Epithelial cell of proximal tubule (primary cell): Measurements from ENCODE around the gene ZNF865. TPM values are rescaled to one million over a fixed set of nuclear protein-coding genes. Genes with fewer than 3 reads are reported as not detected.

Experiments
- DNase-seq: peaks from one replicate; pipeline ENCODE4 v3.0.0-alpha.2; 2011; ENCODE audit warnings: low read depth
- H3K4me3 ChIP-seq: 2 replicates; pipeline ENCODE4 v1.5.1; 2011; ENCODE audit warnings: low read depth, mild to moderate bottlenecking, low read length
- total RNA-seq: library from RNA; depleted of rRNA; stranded (reverse); fragments of >200 nt; gene quantifications from 2 replicates; pipeline ENCODE4 v1.2.3, GENCODE V29; 2015
- TF ChIP-seq, protein P1 (sequence below): conservative IDR thresholded peaks from 2 replicates; pipeline ENCODE4 v1.5.1; 2012; ENCODE audit warnings: low read depth, mild to moderate bottlenecking, low read length

Gene ZNF865
- total RNA-seq, 1 donor from 2014 or later = 6.2 TPM

DNA sequence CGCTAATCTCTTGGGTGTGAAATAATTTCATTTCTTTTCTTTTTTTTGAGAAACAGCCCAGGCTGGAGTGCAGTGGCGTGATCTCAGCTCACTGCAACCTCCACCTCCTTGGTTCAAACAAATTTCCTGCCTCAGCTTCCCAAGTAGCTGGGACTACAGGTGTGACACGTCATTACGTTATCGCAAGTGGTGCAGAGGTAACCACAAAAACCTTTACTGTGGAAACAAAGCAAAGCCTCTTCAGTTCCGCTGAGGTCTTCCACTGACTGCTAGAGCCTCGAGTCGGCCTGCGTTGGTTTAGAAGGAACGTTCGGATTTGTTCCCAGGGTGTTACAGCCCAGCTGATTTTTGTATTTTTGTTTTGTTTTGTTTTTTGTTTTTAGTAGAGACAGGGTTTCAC is 20.9 kb downstream of the ZNF865 start:
- TF ChIP-seq, protein P1, sequence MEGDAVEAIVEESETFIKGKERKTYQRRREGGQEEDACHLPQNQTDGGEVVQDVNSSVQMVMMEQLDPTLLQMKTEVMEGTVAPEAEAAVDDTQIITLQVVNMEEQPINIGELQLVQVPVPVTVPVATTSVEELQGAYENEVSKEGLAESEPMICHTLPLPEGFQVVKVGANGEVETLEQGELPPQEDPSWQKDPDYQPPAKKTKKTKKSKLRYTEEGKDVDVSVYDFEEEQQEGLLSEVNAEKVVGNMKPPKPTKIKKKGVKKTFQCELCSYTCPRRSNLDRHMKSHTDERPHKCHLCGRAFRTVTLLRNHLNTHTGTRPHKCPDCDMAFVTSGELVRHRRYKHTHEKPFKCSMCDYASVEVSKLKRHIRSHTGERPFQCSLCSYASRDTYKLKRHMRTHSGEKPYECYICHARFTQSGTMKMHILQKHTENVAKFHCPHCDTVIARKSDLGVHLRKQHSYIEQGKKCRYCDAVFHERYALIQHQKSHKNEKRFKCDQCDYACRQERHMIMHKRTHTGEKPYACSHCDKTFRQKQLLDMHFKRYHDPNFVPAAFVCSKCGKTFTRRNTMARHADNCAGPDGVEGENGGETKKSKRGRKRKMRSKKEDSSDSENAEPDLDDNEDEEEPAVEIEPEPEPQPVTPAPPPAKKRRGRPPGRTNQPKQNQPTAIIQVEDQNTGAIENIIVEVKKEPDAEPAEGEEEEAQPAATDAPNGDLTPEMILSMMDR = no peak
- no peak overlapping the region for H3K4me3 ChIP-seq
- no peak for DNase-seq

DNA sequence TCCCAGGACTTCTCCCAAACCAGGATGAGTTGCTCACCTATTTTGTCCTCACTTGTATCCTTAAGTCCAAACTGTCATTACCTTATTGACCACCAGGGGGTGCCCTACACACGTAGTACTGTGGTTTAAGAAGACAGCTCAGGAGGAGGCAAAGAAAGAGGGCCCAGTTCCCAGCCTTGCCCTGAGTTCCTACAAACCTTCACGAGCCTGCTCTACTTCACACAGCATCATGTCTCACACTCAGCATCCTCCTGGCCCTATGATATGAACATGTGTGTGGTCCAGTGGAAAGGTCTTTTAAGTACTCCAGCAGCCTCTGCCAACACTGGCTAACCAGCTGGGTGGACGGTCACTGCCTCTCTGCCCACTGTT is 27.0 kb downstream of the ZNF865 start:
- peak; percentile 79 for DNase-seq
- H3K4me3 ChIP-seq = no peak overlapping the region
- TF ChIP-seq, protein P1 = peak; percentile 88

DNA sequence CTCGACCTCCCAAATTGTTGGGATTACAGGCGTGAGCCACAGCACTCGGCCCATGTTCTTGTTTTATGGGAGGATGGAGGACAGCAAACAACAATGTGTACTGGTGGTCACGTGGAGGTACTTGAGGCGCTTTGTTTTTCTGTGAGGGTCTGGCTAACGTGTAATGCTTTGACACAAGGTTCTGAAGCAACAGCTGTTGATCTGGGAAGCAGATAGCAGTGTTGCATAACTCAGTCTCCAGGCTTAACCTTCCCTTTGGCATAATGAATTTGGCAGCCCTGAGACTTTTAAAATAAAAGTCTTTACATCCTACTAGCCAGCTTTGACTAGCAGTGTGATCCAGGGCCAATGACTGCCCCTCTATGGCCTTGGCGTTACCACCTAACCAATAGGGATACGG is 28.4 kb downstream of the ZNF865 start:
- H3K4me3 ChIP-seq = no peak overlapping the region
- no peak for DNase-seq
- TF ChIP-seq, protein P1 = no peak

DNA sequence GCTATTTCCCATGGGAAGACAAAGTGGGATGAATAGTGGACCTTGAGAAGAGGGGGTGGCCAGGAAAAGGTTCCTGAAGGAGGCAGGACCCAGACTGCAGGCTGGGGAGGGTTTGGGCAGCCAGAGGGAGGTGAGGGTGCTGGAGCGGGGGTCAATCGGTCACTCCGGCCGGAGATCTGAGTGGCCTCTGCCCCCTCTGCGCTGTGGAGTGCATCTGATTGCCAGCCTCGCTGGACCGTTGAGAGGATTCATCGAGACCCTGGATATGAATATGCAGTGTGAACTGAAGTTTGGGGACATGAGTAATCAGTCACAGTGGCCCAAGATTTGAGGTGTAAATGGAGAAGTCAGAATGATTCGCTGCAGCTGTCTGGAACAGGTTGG is 29.9 kb downstream of the ZNF865 start:
- no peak for DNase-seq
- TF ChIP-seq, protein P1 = no peak

DNA sequence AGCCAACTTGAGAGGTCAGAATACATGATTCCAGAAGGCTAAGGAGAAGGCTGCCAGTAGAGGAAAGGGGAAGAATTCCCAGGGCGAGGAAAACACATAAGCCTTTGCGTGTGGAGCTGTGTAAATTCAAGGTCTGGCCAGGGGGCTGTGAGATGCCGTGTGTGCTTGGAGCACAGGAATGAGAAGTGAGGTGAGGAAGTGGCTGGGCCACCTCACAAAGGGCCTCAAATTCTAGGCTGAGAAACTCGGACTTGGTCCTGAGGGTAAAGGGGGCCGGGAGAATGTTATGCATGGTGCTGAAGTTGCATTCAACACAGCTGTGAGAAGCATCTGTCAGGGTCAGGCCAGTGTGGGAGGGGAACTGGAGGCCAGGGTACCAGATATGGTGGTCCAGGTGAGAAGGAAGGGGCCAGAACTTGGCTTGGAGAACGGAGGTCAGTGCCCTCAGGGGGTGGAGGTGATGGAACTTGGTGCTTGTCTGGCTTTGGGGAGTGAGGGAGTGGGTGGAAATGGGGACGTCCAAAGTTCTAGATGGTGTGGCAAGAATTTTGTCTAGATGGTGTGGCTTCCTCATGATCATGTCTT is 30.5 kb downstream of the ZNF865 start:
- TF ChIP-seq, protein P1 = no peak
- H3K4me3 ChIP-seq = peak overlapping the region; percentile 88
- no peak for DNase-seq

More for the DNA sequence above, 29.9 kb downstream of the ZNF865 start:
- peak overlapping the region; percentile 88 for H3K4me3 ChIP-seq

DNA sequence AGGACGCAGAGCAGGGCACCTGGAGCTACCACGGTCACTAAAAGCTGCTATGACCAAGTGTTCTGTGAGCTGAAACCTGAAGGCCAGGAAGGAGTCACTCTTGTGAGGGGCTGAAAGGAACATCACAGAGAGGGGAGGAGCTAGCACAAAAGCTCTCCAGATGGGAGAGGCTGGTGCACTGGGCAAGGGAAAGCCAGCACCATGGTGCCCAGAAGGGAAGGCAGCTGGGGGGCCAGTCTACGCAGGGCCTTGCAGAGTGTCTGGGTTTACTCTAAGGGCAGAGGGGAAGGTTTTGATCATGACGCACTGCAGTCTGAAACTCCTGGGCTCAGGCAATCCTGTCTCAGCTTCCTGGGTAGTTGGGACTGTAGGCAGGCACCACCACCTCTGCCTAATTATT is 31.3 kb downstream of the ZNF865 start:
- H3K4me3 ChIP-seq = no peak overlapping the region
- DNase-seq = no peak

DNA sequence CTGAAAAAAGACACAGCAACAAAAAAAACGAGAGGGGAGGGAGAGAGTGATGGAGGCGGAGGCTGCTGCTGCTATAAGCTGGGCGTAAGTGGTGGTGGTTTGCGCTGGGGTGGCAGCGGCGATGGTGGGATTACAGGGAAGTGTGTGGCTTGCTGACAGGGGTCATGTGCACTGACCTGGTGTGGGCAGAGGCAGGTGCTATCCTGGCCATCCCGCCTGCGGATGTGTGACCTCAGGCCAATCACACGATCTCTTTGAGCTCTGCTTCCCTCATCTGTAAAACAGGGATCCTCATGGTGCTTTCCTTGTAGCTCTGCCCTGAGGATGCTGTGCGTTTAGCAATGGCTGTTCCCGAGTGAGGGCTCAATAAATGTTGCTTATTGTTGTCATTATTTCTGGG is 32.1 kb downstream of the ZNF865 start:
- TF ChIP-seq, protein P1 = no peak
- no peak for DNase-seq
- H3K4me3 ChIP-seq = no peak overlapping the region

More for the DNA sequence above, 31.3 kb downstream of the ZNF865 start:
- TF ChIP-seq, protein P1 = no peak
